K562 (cell line): ENCODE results near the gene MEIKIN. TPM values are rescaled to one million over a fixed set of nuclear protein-coding genes. Genes with fewer than 3 reads are reported as not detected.

Experiments
- ATAC-seq: fragments of 200-7000 bp; cut with Tn5 transposase; 3 replicates; pipeline ENCODE4 v1.9.1; 2020; ENCODE audit warnings: moderate library complexity
- BruUV-seq: library from RNA; stranded (reverse); fragments of 400-500 nt; replicated peaks from 2 replicates; lab custom pipeline; 2021; lab: Mats Ljungman, UMichigan
- CTCF ChIA-PET: fragments of 300-600 bp; formaldehyde crosslinking; extraction: SDS; loops from one replicate; lab custom pipeline; 2021; ENCODE audit warnings: low intra/inter-chr PET ratio; lab: Yijun Ruan, JAX
- POLR2A ChIA-PET: fragments of 300-600, 350-650 bp; sonication (Branson Sonifier 250); formaldehyde crosslinking; extraction: SDS; loops from one replicate; lab custom pipeline; 2021; ENCODE audit warnings: antibody characterized with exemption, inconsistent platforms; lab: Yijun Ruan, JAX
- DNase-seq, 4 experiments: peaks; one replicate each; pipeline versions ENCODE4 v3.0.0 to v3.0.0-alpha.2; 2011 to 2018; ENCODE audit warnings: low spot score in 3 of 4, mixed read lengths in 3 of 4; ENCODE audit errors: extremely low read depth in 1 of 4
- FAIRE-seq: peaks from 2 replicates; lab custom pipeline; 2011; peaks lifted over from hg19 to GRCh38; lab: Jason Lieb, UNC
- H2AFZ ChIP-seq: 2 replicates; pipeline ENCODE4 v1.6.0; 2011; ENCODE audit warnings: low read depth, low read length, control low read depth, inconsistent platforms
- H3K27ac ChIP-seq: fragments of 200-600 bp; 3 replicates; pipeline ENCODE4 v1.8.0; 2011; ENCODE audit warnings: low read depth, mild to moderate bottlenecking, control low read depth, inconsistent platforms, low read length, moderate library complexity, mixed read lengths; ENCODE audit errors: extremely low read depth
- H3K27me3 ChIP-seq, 2 experiments: fragments of 300-600 bp in 1 of 2; 2 replicates in 1 of 2; 3 replicates in 1 of 2; pipeline versions ENCODE4 v1.6.0 to v1.8.0; 2011; ENCODE audit warnings: inconsistent platforms in 2 of 2, low read length in 2 of 2, mild to moderate bottlenecking in 1 of 2, mixed read lengths in 1 of 2, moderate library complexity in 1 of 2; ENCODE audit not compliant: control insufficient read depth in 2 of 2, insufficient read depth in 2 of 2
- H3K36me3 ChIP-seq: fragments of 300-600 bp; 3 replicates; pipeline ENCODE4 v1.8.0; 2011; ENCODE audit warnings: mild to moderate bottlenecking, low read length, inconsistent platforms; ENCODE audit not compliant: control insufficient read depth, insufficient read depth
- H3K4me1 ChIP-seq, 2 experiments: fragments of 200-600 bp in 1 of 2; replicated peaks in 1 of 2; 2 replicates in 1 of 2; 3 replicates in 1 of 2; pipeline versions ENCODE4 v1.5.1 to v1.8.0; 2011; ENCODE audit warnings: inconsistent platforms in 2 of 2, low read length in 2 of 2, mild to moderate bottlenecking in 1 of 2, mixed read lengths in 1 of 2, moderate library complexity in 1 of 2; ENCODE audit not compliant: control insufficient read depth in 2 of 2, insufficient read depth in 2 of 2
- H3K4me2 ChIP-seq: 2 replicates; pipeline ENCODE4 v1.6.1; 2011; ENCODE audit warnings: low read length, control low read depth, inconsistent platforms, mixed read lengths; ENCODE audit not compliant: insufficient read depth
- H3K4me3 ChIP-seq: fragments of 200-600 bp; sonication (generic), shearing (Covaris generic); 2 replicates; pipeline ENCODE4 v1.5.1; 2016; ENCODE audit warnings: control low read depth, inconsistent platforms
- H3K79me2 ChIP-seq: fragments of 200-600 bp; 3 replicates; pipeline ENCODE4 v1.8.0; 2011; ENCODE audit warnings: low read length, inconsistent platforms; ENCODE audit not compliant: control insufficient read depth, insufficient read depth
- H3K9ac ChIP-seq, 2 experiments: 2 replicates each; pipeline versions ENCODE4 v1.6.0 to v1.6.1; 2011; ENCODE audit warnings: low read depth in 2 of 2, low read length in 2 of 2, control low read depth in 1 of 2, inconsistent platforms in 1 of 2, mild to moderate bottlenecking in 1 of 2, mixed read lengths in 1 of 2; ENCODE audit not compliant: insufficient read depth in 1 of 2
- H3K9me1 ChIP-seq: one replicate; pipeline ENCODE4 v1.6.0; 2011; ENCODE audit warnings: inconsistent platforms, mild to moderate bottlenecking, low read length, moderate library complexity; ENCODE audit not compliant: control insufficient read depth, insufficient read depth
- H3K9me3 ChIP-seq: replicated peaks from 2 replicates; pipeline ENCODE4 v1.5.1; 2011; ENCODE audit warnings: low read depth, low read length, inconsistent platforms; ENCODE audit not compliant: control insufficient read depth, insufficient read depth
- H4K20me1 ChIP-seq: replicated peaks from 2 replicates; pipeline ENCODE4 v1.6.1; 2011; ENCODE audit warnings: low read length, inconsistent platforms, mixed read lengths; ENCODE audit not compliant: control insufficient read depth, insufficient read depth
- MTA2 ChIP-seq: fragments of 450-650 bp; IDR thresholded peaks from 2 replicates; pipeline ENCODE4 v1.6.1; 2016; ENCODE audit warnings: low read depth
- WGBS: fragments of 100-300 bp; shearing (Covaris generic); methylation state at CpG from one replicate; pipeline ENCODE4 v1.1.6; 2016; ENCODE audit warnings: low coverage, mixed read lengths; ENCODE audit not compliant: insufficient coverage; ENCODE audit errors: missing lambda C conversion rate; 5-methylcytosine and 5-hydroxymethylcytosine counted together
- in situ Hi-C: fragments of 300-500 bp; cut with MboI; formaldehyde crosslinking; loops from 4 replicates; pipeline ENCODE4 v1.15.0; 2018; ENCODE audit warnings: inconsistent platforms, mixed read lengths
- intact Hi-C: fragments of 100-400 bp; cut with micrococcal nuclease; formaldehyde crosslinking; loops from 2 replicates; pipeline ENCODE4 v1.14.2; 2022
- polyA plus RNA-seq, 8 experiments: library from polyadenylated mRNA; depleted of rRNA in 4 of 8; stranded (reverse) in 5 of 8; unstranded in 3 of 8; fragments of >200 nt; fragmentation: Nextera tagmentation in 2 of 8; fragmentation: Illumina TruSeq in 1 of 8; extraction: Ambion mirVana in 2 of 8; extraction: Trizol in 1 of 8; gene quantifications; 2 replicates each; pipeline versions ENCODE4 v1.2.1 to v1.2.3, GENCODE V29; 2011 to 2014; ENCODE audit warnings: inconsistent platforms in 1 of 8, missing spikeins in 1 of 8
- total RNA-seq, 7 experiments: library from RNA; depleted of rRNA in 6 of 7; stranded (reverse); fragments of >200 nt in 6 of 7; fragmentation: Illumina TruSeq in 2 of 7; extraction: Trizol in 2 of 7; gene quantifications; 2 replicates each; pipeline versions ENCODE4 v1.2.1 to v1.2.3, GENCODE V29; 2011 to 2021; ENCODE audit warnings: low replicate concordance in 1 of 7
- TF ChIP-seq, protein P1 (sequence below): fragments of 250-450 bp; sonication (Bioruptor Pico); IDR thresholded peaks from 2 replicates; pipeline ENCODE4 v1.4.0; 2020

The MEIKIN gene
- total and polyA plus RNA-seq, 9 of the 15 experiments (the other 6 are each of a cell fraction or from before 2014, with no cell fraction given) = 0.18 TPM; not detected in 8

DNA sequence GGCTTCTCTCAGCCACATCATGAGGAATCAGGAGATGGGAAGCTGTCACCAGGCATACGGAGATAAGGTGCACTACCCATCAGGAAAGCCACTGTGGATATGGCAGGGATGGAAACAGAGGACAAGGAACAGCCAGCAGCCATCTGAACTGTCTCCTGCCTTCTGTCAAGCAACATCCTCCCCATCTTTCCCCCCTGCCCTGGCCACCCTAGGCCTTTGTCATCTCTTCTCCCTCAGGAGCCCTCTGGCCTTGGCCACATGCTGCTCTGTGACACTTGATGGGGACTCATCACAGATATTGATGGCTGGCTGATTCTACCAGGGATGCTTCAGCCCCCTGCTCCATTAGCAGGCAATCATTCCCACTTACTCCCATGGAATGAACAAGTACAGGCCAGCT, 21.1 kb upstream of the MEIKIN start:
- H4K20me1 ChIP-seq = no peaks in the 10 kb centered on the region
- WGBS = 25% methylated on average over 1 of the region's 1 CpG
- H3K4me2 ChIP-seq = no peak overlapping the region
- ChIA-PET POLR2A (interaction anchor here (0.6 kb wide), 1 partner anchor 34 kb away, joined by 3 read pairs; no protein-coding TSS in a partner anchor), CTCF (no interaction called here)
- no peaks in the 10 kb centered on the region for H3K9me1 ChIP-seq
- no peak overlapping the region for H3K27ac ChIP-seq
- intact Hi-C loops = no loop called here
- H3K36me3 ChIP-seq = no peaks in the 10 kb centered on the region
- H3K4me1 ChIP-seq = no peaks in the 10 kb centered on the region
- no peak overlapping the region for H3K9ac ChIP-seq
- BruUV-seq = no TSS peak
- no peak for DNase-seq
- TF ChIP-seq, protein P1, sequence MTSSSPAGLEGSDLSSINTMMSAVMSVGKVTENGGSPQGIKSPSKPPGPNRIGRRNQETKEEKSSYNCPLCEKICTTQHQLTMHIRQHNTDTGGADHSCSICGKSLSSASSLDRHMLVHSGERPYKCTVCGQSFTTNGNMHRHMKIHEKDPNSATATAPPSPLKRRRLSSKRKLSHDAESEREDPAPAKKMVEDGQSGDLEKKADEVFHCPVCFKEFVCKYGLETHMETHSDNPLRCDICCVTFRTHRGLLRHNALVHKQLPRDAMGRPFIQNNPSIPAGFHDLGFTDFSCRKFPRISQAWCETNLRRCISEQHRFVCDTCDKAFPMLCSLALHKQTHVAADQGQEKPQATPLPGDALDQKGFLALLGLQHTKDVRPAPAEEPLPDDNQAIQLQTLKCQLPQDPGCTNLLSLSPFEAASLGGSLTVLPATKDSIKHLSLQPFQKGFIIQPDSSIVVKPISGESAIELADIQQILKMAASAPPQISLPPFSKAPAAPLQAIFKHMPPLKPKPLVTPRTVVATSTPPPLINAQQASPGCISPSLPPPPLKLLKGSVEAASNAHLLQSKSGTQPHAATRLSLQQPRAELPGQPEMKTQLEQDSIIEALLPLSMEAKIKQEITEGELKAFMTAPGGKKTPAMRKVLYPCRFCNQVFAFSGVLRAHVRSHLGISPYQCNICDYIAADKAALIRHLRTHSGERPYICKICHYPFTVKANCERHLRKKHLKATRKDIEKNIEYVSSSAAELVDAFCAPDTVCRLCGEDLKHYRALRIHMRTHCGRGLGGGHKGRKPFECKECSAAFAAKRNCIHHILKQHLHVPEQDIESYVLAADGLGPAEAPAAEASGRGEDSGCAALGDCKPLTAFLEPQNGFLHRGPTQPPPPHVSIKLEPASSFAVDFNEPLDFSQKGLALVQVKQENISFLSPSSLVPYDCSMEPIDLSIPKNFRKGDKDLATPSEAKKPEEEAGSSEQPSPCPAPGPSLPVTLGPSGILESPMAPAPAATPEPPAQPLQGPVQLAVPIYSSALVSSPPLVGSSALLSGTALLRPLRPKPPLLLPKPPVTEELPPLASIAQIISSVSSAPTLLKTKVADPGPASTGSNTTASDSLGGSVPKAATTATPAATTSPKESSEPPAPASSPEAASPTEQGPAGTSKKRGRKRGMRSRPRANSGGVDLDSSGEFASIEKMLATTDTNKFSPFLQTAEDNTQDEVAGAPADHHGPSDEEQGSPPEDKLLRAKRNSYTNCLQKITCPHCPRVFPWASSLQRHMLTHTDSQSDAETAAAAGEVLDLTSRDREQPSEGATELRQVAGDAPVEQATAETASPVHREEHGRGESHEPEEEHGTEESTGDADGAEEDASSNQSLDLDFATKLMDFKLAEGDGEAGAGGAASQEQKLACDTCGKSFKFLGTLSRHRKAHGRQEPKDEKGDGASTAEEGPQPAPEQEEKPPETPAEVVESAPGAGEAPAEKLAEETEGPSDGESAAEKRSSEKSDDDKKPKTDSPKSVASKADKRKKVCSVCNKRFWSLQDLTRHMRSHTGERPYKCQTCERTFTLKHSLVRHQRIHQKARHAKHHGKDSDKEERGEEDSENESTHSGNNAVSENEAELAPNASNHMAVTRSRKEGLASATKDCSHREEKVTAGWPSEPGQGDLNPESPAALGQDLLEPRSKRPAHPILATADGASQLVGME (CRISPR knock-in tag) = no peak
- TF ChIP-seq MTA2 = no peak
- ATAC-seq = no peak
- no peaks in the 10 kb centered on the region for H3K9me3 ChIP-seq
- no peaks in the 10 kb centered on the region; a peak in 1 of 5 replicates for H3K27me3 ChIP-seq
- no peak for FAIRE-seq
- in situ Hi-C loops = no loop called here
- H3K79me2 ChIP-seq = no peaks in the 10 kb centered on the region
- H3K4me3 ChIP-seq = no peak overlapping the region
- no peak overlapping the region for H2AFZ ChIP-seq
